Thoracic aorta (tissue), 2 donors: ENCODE data around the gene ZDHHC8. TPM values are rescaled to one million over a fixed set of nuclear protein-coding genes. Genes with fewer than 3 reads are reported as not detected.

Source experiments
- ATAC-seq: fragments of 150-250 bp; one replicate; pipeline ENCODE4 v1.8.0; 2017; ENCODE audit warnings: low read depth; ENCODE audit not compliant: insufficient number of reproducible peaks, low FRiP score
- DNase-seq: peaks from one replicate; pipeline ENCODE4 v3.0.0-alpha.2; 2020; ENCODE audit warnings: low spot score
- H3K27ac ChIP-seq, 2 donors: fragments of 200-600 bp; sonication (generic); 1 replicate in 1 of 2; 2 replicates in 1 of 2; pipeline ENCODE4 v1.5.1; 2016; ENCODE audit warnings: mild to moderate bottlenecking in 2 of 2, moderate library complexity in 2 of 2
- H3K27me3 ChIP-seq: fragments of 200-600 bp; sonication (generic); replicated peaks from 2 replicates; pipeline ENCODE4 v1.6.0; 2016; ENCODE audit warnings: mild to moderate bottlenecking; ENCODE audit not compliant: insufficient read depth
- H3K36me3 ChIP-seq: fragments of 200-600 bp; sonication (generic); one replicate; pipeline ENCODE4 v1.5.1; 2016
- H3K4me1 ChIP-seq, 2 donors: fragments of 200-600 bp; sonication (generic); 1 replicate in 1 of 2; 2 replicates in 1 of 2; pipeline versions ENCODE4 v1.5.1 to v1.6.0; 2016; ENCODE audit warnings: low read depth in 2 of 2, mild to moderate bottlenecking in 1 of 2; ENCODE audit not compliant: control insufficient read depth in 1 of 2
- H3K4me3 ChIP-seq: fragments of 200-600 bp; sonication (generic); 2 replicates; pipeline ENCODE4 v1.5.1; 2016; ENCODE audit warnings: mild to moderate bottlenecking
- H3K9me3 ChIP-seq: fragments of 200-600 bp; sonication (generic); 2 replicates; pipeline ENCODE4 v1.5.1; 2016
- CTCF ChIP-seq: fragments of 200-600 bp; sonication (generic); IDR thresholded peaks from one replicate; pipeline ENCODE4 v1.5.1; 2019; ENCODE audit warnings: antibody characterized with exemption
- total RNA-seq, 2 donors: library from RNA; depleted of rRNA; stranded (reverse); fragments of >200 nt; gene quantifications; one replicate each; pipeline versions ENCODE4 v1.1.0 to v1.2.3, GENCODE V29; 2016

ZDHHC8 gene
- total RNA-seq, 2 donors from 2014 or later, result 14.8 to 49.8 TPM

- Histone ChIP-seq H3K27ac (no peak overlapping the region), H3K36me3 (peaks cover 47% of the 10 kb centered on the region), H3K9me3 (no peaks in the 10 kb centered on the region), H3K4me1 (peaks cover 9 to 16% of the 10 kb centered on the region in 2 donors), H3K4me3 (no peak overlapping the region), H3K27me3 (no peaks in the 10 kb centered on the region)
- ATAC-seq (no peak), DNase-seq (no peak)
- no peak for TF ChIP-seq CTCF
Measured at GRCh38 chr22:20112623-20113511, 18.7 kb upstream of the ZDHHC8 start.

GRCh38 chr22:20113551-20114310 is 17.9 kb upstream of the ZDHHC8 start:
- H3K4me3 ChIP-seq, result no peak overlapping the region
- H3K27ac ChIP-seq, result no peak overlapping the region
- H3K9me3 ChIP-seq, result no peaks in the 10 kb centered on the region
- no peak for ATAC-seq
- no peak for DNase-seq
- no peaks in the 10 kb centered on the region for H3K27me3 ChIP-seq
- TF ChIP-seq CTCF, result no peak
- H3K36me3 ChIP-seq, result peaks cover 43% of the 10 kb centered on the region
- H3K4me1 ChIP-seq, result peaks cover 13 to 25% of the 10 kb centered on the region in 2 donors

- Histone ChIP-seq H3K27ac (no peak overlapping the region), H3K36me3 (peaks cover 34% of the 10 kb centered on the region), H3K4me3 (no peak overlapping the region), H3K4me1 (peaks cover 13 to 30% of the 10 kb centered on the region in 2 donors), H3K27me3 (no peaks in the 10 kb centered on the region), H3K9me3 (no peaks in the 10 kb centered on the region)
- DNase-seq (no peak), ATAC-seq (no peak)
- TF ChIP-seq CTCF, result no peak
Measured at GRCh38 chr22:20114506-20115475, 16.8 kb upstream of the ZDHHC8 start.

DNA sequence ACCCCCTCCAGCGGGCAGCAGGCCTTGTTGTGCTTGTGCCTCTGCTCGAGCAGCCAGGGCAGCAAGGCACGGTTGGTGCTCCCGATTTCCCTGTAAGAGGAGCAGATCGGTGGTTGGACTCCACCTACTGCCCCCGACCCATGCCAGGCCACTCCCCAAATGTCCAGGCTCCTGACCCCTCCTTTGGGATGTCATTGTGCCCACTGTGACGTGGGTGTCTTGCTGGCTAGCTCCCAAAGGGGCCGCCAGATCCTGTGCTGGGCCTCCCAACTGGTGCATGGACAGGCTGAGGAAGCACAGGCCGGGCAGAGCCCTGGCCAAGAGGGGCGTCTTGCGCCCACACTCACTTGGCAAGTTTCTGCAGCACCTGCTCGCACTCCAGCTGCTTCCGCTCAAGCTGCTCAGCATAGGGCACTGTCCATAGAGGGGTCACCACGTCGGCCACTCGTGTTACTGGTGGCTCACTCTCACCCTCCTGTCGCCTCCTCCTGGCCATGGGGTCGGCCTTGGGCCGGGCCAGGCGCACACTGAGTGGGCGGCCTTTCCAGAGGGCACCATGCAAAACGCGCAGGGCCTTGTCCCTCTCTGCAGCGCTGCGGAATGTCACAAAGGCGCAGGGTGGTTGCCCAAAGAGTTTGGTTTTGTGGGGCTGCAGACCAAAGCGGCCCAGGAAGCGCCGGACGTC is 15.8 kb upstream of the ZDHHC8 start, which contains the start of gene RANBP1:
RANBP1 (plus strand) TSS at position 414 of the 685 bp plus-strand sequence; CDS start at position 495, 81 bp downstream.
- Histone ChIP-seq H3K27me3 (no peaks in the 10 kb centered on the region), H3K4me3 (peak within 1 kb of the TSS; percentile 97), H3K27ac (peak within 1 kb of the TSS; percentile 72 to 88), H3K36me3 (peaks cover 27% of the 10 kb centered on the region), H3K4me1 (peaks cover 13 to 30% of the 10 kb centered on the region in 2 donors), H3K9me3 (no peaks in the 10 kb centered on the region)
- no peak for TF ChIP-seq CTCF
- ATAC-seq (no peak), DNase-seq (no peak)
